GM23338 (cell line): ENCODE measurements around the gene FAM193B. TPM values are rescaled to one million over a fixed set of nuclear protein-coding genes. Genes with fewer than 3 reads are reported as not detected.

Experiments
- ATAC-seq: fragments of 200-7000 bp; cut with Tn5 transposase; 3 replicates; pipeline ENCODE4 v1.9.1; 2020
- DNase-seq: peaks from one replicate; pipeline ENCODE4 v3.0.0-alpha.2; 2015; ENCODE audit warnings: low spot score
- H2AFZ ChIP-seq: fragments of 200-600 bp; sonication (generic); 2 replicates; pipeline ENCODE4 v1.8.0; 2016; ENCODE audit warnings: antibody characterized with exemption, mild to moderate bottlenecking, moderate library complexity
- H3F3A ChIP-seq: fragments of 200-600 bp; sonication (generic); replicated peaks from 2 replicates; pipeline ENCODE4 v1.8.0; 2017; ENCODE audit warnings: antibody characterized with exemption, mixed run types, low read depth
- H3K27ac ChIP-seq: fragments of 200-600 bp; sonication (generic); 2 replicates; pipeline ENCODE4 v1.6.1; 2016; ENCODE audit warnings: low read depth
- H3K27me3 ChIP-seq: fragments of 200-600 bp; sonication (generic); 2 replicates; pipeline ENCODE4 v1.8.0; 2016; ENCODE audit warnings: mild to moderate bottlenecking, mixed run types, moderate library complexity; ENCODE audit not compliant: insufficient read depth
- H3K36me3 ChIP-seq: fragments of 200-600 bp; sonication (generic); 2 replicates; pipeline ENCODE4 v1.8.0; 2016; ENCODE audit warnings: mild to moderate bottlenecking; ENCODE audit not compliant: insufficient read depth
- H3K4me1 ChIP-seq: fragments of 200-600 bp; sonication (generic); 2 replicates; pipeline ENCODE4 v1.8.0; 2016; ENCODE audit warnings: mild to moderate bottlenecking, moderate library complexity; ENCODE audit not compliant: insufficient read depth
- H3K4me2 ChIP-seq: fragments of 200-600 bp; sonication (generic); 2 replicates; pipeline ENCODE4 v1.7.1; 2017; ENCODE audit warnings: mixed run types
- H3K4me3 ChIP-seq: fragments of 200-600 bp; sonication (generic); 2 replicates; pipeline ENCODE4 v1.6.1; 2016; ENCODE audit warnings: mixed run types
- H3K79me2 ChIP-seq: fragments of 200-600 bp; sonication (generic); replicated peaks from 2 replicates; pipeline ENCODE4 v1.8.0; 2017; ENCODE audit warnings: mild to moderate bottlenecking; ENCODE audit not compliant: insufficient read depth
- H3K9me2 ChIP-seq: fragments of 200-600 bp; sonication (generic); 2 replicates; pipeline ENCODE4 v1.8.0; 2017; ENCODE audit not compliant: insufficient read depth
- H4K20me1 ChIP-seq: fragments of 200-600 bp; sonication (generic); replicated peaks from 2 replicates; pipeline ENCODE4 v1.8.0; 2017; ENCODE audit warnings: mild to moderate bottlenecking; ENCODE audit not compliant: insufficient read depth
- H3K27ac Mint-ChIP-seq: 2 replicates; pipeline ENCODE4 v1.8.0; 2020; ENCODE audit warnings: inconsistent platforms, mild to moderate bottlenecking, moderate library complexity, mixed read lengths
- H3K27me3 Mint-ChIP-seq: 3 replicates; pipeline ENCODE4 v1.8.0; 2022; ENCODE audit warnings: low read depth, mild to moderate bottlenecking, moderate library complexity, mixed read lengths, inconsistent platforms; ENCODE audit not compliant: insufficient read depth, poor library complexity
- H3K36me3 Mint-ChIP-seq: 3 replicates; pipeline ENCODE4 v1.8.0; 2021; ENCODE audit warnings: low read depth, mild to moderate bottlenecking, inconsistent platforms, moderate library complexity, mixed read lengths
- H3K4me1 Mint-ChIP-seq: 3 replicates; pipeline ENCODE4 v1.8.0; 2020; ENCODE audit warnings: mild to moderate bottlenecking, inconsistent platforms, mixed read lengths
- H3K4me3 Mint-ChIP-seq: 3 replicates; pipeline ENCODE4 v1.8.0; 2021; ENCODE audit warnings: moderate library complexity, mild to moderate bottlenecking, inconsistent platforms, mixed read lengths
- H3K9me3 Mint-ChIP-seq: 3 replicates; pipeline ENCODE4 v1.8.0; 2020; ENCODE audit warnings: moderate library complexity, mild to moderate bottlenecking, inconsistent platforms, mixed read lengths
- CTCF ChIP-seq, 2 experiments: fragments of 200-600 bp in 1 of 2; sonication (generic) in 1 of 2; conservative IDR thresholded peaks; 2 replicates each; pipeline versions ENCODE4 v1.5.1 to v1.6.1; 2016 to 2017; ENCODE audit warnings: antibody characterized with exemption in 2 of 2, low read depth in 2 of 2, mild to moderate bottlenecking in 2 of 2, moderate library complexity in 1 of 2
- EZH2 ChIP-seq: fragments of 200-600 bp; sonication (generic); IDR thresholded peaks from one replicate; pipeline ENCODE4 v1.8.0; 2017; ENCODE audit warnings: antibody characterized with exemption, mild to moderate bottlenecking, low read depth; ENCODE audit not compliant: unreplicated experiment
- EZH2phosphoT487 ChIP-seq: fragments of 200-600 bp; sonication (generic); IDR thresholded peaks from one replicate; pipeline ENCODE4 v1.8.1; 2018; ENCODE audit warnings: antibody characterized with exemption; ENCODE audit not compliant: unreplicated experiment
- JUNB ChIP-seq: IDR thresholded peaks from one replicate; pipeline ENCODE4 v1.6.1; 2016; ENCODE audit warnings: antibody characterized with exemption; ENCODE audit not compliant: unreplicated experiment
- NANOG ChIP-seq: IDR thresholded peaks from 2 replicates; pipeline ENCODE4 v1.6.1; 2016; ENCODE audit warnings: antibody characterized with exemption, borderline replicate concordance
- POLR2AphosphoS5 ChIP-seq: IDR thresholded peaks from 2 replicates; pipeline ENCODE4 v1.6.1; 2016; ENCODE audit warnings: antibody characterized with exemption, low read depth
- REST ChIP-seq: IDR thresholded peaks from one replicate; pipeline ENCODE4 v1.6.1; 2018; ENCODE audit warnings: antibody characterized with exemption; ENCODE audit not compliant: unreplicated experiment
- STAT1 ChIP-seq: IDR thresholded peaks from one replicate; pipeline ENCODE4 v1.6.1; 2016; ENCODE audit warnings: antibody characterized with exemption; ENCODE audit not compliant: unreplicated experiment
- ZNF114 ChIP-seq: fragments of 250-450 bp; sonication (Bioruptor Pico); IDR thresholded peaks from 2 replicates; pipeline ENCODE4 v1.5.0; 2020; ENCODE audit warnings: mild to moderate bottlenecking, moderate library complexity
- ZNF331 ChIP-seq: fragments of 250-450 bp; sonication (Bioruptor Pico); IDR thresholded peaks from 2 replicates; pipeline ENCODE4 v1.5.0; 2020; ENCODE audit warnings: low read depth, mild to moderate bottlenecking, moderate library complexity
- ZNF462 ChIP-seq: fragments of 250-450 bp; sonication (Bioruptor Pico); IDR thresholded peaks from 2 replicates; pipeline ENCODE4 v1.5.0; 2020; ENCODE audit warnings: mild to moderate bottlenecking, moderate library complexity
- polyA plus RNA-seq: library from polyadenylated mRNA; unstranded; fragments of >200 nt; fragmentation: Nextera tagmentation; extraction: Ambion mirVana; gene quantifications from 2 replicates; pipeline ENCODE4 v1.2.1, GENCODE V29; 2016
- total RNA-seq: library from RNA; depleted of rRNA; stranded (reverse); fragments of >200 nt; shearing (Covaris generic); gene quantifications from 2 replicates; pipeline ENCODE4 v1.2.3, GENCODE V29; 2014

FAM193B gene
- total and polyA plus RNA-seq, 2 experiments from 2014 or later, result 44.4 to 58.6 TPM

- TF ChIP-seq ZNF462, result no peak
Observed at GRCh38 chr5:177483994-177484901, 70.1 kb downstream of the FAM193B start (continued).

- H3K4me1 Mint-ChIP-seq, result peaks cover 5% of the 10 kb centered on the region
- no peaks in the 10 kb centered on the region for H3K27me3 ChIP-seq
- no peaks in the 10 kb centered on the region for H3K4me1 ChIP-seq
- H3K36me3 Mint-ChIP-seq, result peaks cover 61% of the 10 kb centered on the region
- no peak overlapping the region for H3K4me2 ChIP-seq
- H3F3A ChIP-seq, result 0 out of 2 replicates have a peak, but pooled peaks cover 8% of the 10 kb centered on the region
- H3K79me2 ChIP-seq, result no peaks in the 10 kb centered on the region
- H3K27ac Mint-ChIP-seq, result no peak overlapping the region
- DNase-seq (no peak), ATAC-seq (no peak)
- H3K4me3 Mint-ChIP-seq, result no peak overlapping the region; the same call in 2 of the 3 replicates
- H3K4me3 ChIP-seq, result no peak overlapping the region
- peaks cover 6% of the 10 kb centered on the region; the same call in 1 of the 2 replicates for H3K36me3 ChIP-seq
- no peak overlapping the region for H3K27ac ChIP-seq
- peaks cover 24% of the 10 kb centered on the region for H3K27me3 Mint-ChIP-seq
- H4K20me1 ChIP-seq, result no peaks in the 10 kb centered on the region; the same call in 1 of the 2 replicates
- H3K9me3 Mint-ChIP-seq, result no peaks in the 10 kb centered on the region
- H3K9me2 ChIP-seq, result no peaks in the 10 kb centered on the region
- no peak overlapping the region for H2AFZ ChIP-seq
- TF ChIP-seq CTCF (conservative IDR thresholded peaks at IDR 0.05; ENCODE audit: low read depth in 2 of 2), result no peak
- TF ChIP-seq REST, result no peak
- TF ChIP-seq JUNB, result no peak
- no peak for TF ChIP-seq POLR2AphosphoS5
- no peak for TF ChIP-seq NANOG
- TF ChIP-seq STAT1, result no peak
- TF ChIP-seq ZNF114 (CRISPR knock-in tag), result no peak
- TF ChIP-seq ZNF331 (CRISPR knock-in tag), result no peak
- no peak for TF ChIP-seq EZH2
- TF ChIP-seq EZH2phosphoT487, result no peak
Observed at GRCh38 chr5:177483042-177483441, 71.3 kb downstream of the FAM193B start.
